Skeletal muscle satellite cell (primary cell): ENCODE measurements around the gene REEP2. TPM values are rescaled to one million over a fixed set of nuclear protein-coding genes. Genes with fewer than 3 reads are reported as not detected.

Experiments
- H3K27me3 ChIP-seq: 2 replicates; pipeline ENCODE4 v1.7.0; 2013; ENCODE audit warnings: low read length; ENCODE audit not compliant: control insufficient read depth, insufficient read depth
- H3K36me3 ChIP-seq: 2 replicates; pipeline ENCODE4 v1.7.0; 2013; ENCODE audit warnings: mild to moderate bottlenecking, control low read depth, low read length; ENCODE audit not compliant: insufficient read depth
- H3K4me1 ChIP-seq: 2 replicates; pipeline ENCODE4 v1.7.0; 2013; ENCODE audit warnings: low read length; ENCODE audit not compliant: control insufficient read depth, insufficient read depth
- H3K4me2 ChIP-seq: 2 replicates; pipeline ENCODE4 v1.7.0; 2013; ENCODE audit warnings: mild to moderate bottlenecking, low read length
- H3K4me3 ChIP-seq: 2 replicates; pipeline ENCODE4 v1.7.0; 2013; ENCODE audit warnings: low read length
- H3K9ac ChIP-seq: 2 replicates; pipeline ENCODE4 v1.7.0; 2013; ENCODE audit warnings: mild to moderate bottlenecking, low read depth, low read length, moderate library complexity
- H3K9me3 ChIP-seq: replicated peaks from 2 replicates; pipeline ENCODE4 v1.7.0; 2013; ENCODE audit warnings: mild to moderate bottlenecking, control low read depth, low read length
- small RNA-seq: library from RNA; depleted of rRNA; stranded (forward); fragments of <200 nt; gene quantifications from one replicate; pipeline ENCODE3, GENCODE V24; 2012

Gene REEP2

GRCh38 chr5:138491669-138492559 is 53.1 kb downstream of the REEP2 start:
- H3K4me3 ChIP-seq = peak overlapping the region; percentile 78
- H3K36me3 ChIP-seq = no peaks in the 10 kb centered on the region
- H3K4me1 ChIP-seq = peaks cover 46% of the 10 kb centered on the region
- peak overlapping the region; percentile 90 for H3K9ac ChIP-seq
- no peaks in the 10 kb centered on the region for H3K9me3 ChIP-seq
- H3K4me2 ChIP-seq = peak overlapping the region; percentile 99
- H3K27me3 ChIP-seq = no peaks in the 10 kb centered on the region

GRCh38 chr5:138492560-138493045 is 53.7 kb downstream of the REEP2 start:
- H3K4me2 ChIP-seq = peak overlapping the region; percentile 99
- H3K27me3 ChIP-seq = no peaks in the 10 kb centered on the region
- H3K9me3 ChIP-seq = no peaks in the 10 kb centered on the region
- H3K36me3 ChIP-seq = no peaks in the 10 kb centered on the region
- peaks cover 43% of the 10 kb centered on the region for H3K4me1 ChIP-seq
- H3K9ac ChIP-seq = peak overlapping the region; percentile 90
- H3K4me3 ChIP-seq = peak overlapping the region; percentile 78

GRCh38 chr5:138495351-138495750 is 56.5 kb downstream of the REEP2 start:
- Histone ChIP-seq H3K4me2 (no peak overlapping the region), H3K36me3 (no peaks in the 10 kb centered on the region), H3K9ac (no peak overlapping the region)

More at GRCh38 chr5:138495351-138495750, 56.5 kb downstream of the REEP2 start:
- Histone ChIP-seq H3K4me1 (peaks cover 27% of the 10 kb centered on the region), H3K9me3 (no peaks in the 10 kb centered on the region), H3K4me3 (no peak overlapping the region), H3K27me3 (no peaks in the 10 kb centered on the region)

Small RNA genes lying within 50 kb of the gene (small RNA-seq; reads per million reads assigned to genes)
- gene AC113403.1 = not detected
